H1 (cell line): ENCODE data around the gene SOX10. TPM values are rescaled to one million over a fixed set of nuclear protein-coding genes. Genes with fewer than 3 reads are reported as not detected.

Source experiments
- CTCF ChIA-PET: fragments of 300-600 bp; sonication (Branson Sonifier 250); formaldehyde crosslinking; loops from one replicate; lab custom pipeline; 2021; ENCODE audit not compliant: partially characterized antibody; lab: Charles Lee
- POLR2A ChIA-PET: fragments of 300-600 bp; sonication (Branson Sonifier 250); formaldehyde crosslinking; loops from one replicate; lab custom pipeline; 2021; ENCODE audit warnings: inconsistent platforms; ENCODE audit not compliant: partially characterized antibody; lab: Charles Lee
- DNase-seq, 2 experiments: peaks; one replicate each; pipeline versions ENCODE4 v3.0.0 to v3.0.0-alpha.2; 2010 to 2022; ENCODE audit warnings: low spot score in 2 of 2, low read depth in 1 of 2, mixed read lengths in 1 of 2
- FAIRE-seq: peaks from 2 replicates; lab custom pipeline; 2011; peaks lifted over from hg19 to GRCh38; lab: Jason Lieb, UNC
- H2AFZ ChIP-seq: 2 replicates; pipeline ENCODE4 v1.8.1; 2012; ENCODE audit warnings: low read length, inconsistent platforms
- H2AK5ac ChIP-seq: 2 replicates; pipeline ENCODE4 v1.6.1; 2013; ENCODE audit warnings: low read depth, low read length
- H2BK120ac ChIP-seq: replicated peaks from 2 replicates; pipeline ENCODE3; 2013; ENCODE audit warnings: low read depth, low read length, inconsistent platforms
- H2BK12ac ChIP-seq: 2 replicates; pipeline ENCODE4 v1.6.1; 2013; ENCODE audit warnings: low read depth, low read length
- H2BK15ac ChIP-seq: 2 replicates; pipeline ENCODE4 v1.6.1; 2013; ENCODE audit warnings: low read length
- H2BK20ac ChIP-seq: 2 replicates; pipeline ENCODE4 v1.6.1; 2013; ENCODE audit warnings: low read length
- H2BK5ac ChIP-seq: 2 replicates; pipeline ENCODE4 v1.6.1; 2013; ENCODE audit warnings: low read depth, low read length
- H3K14ac ChIP-seq: 2 replicates; pipeline ENCODE4 v1.6.1; 2013; ENCODE audit warnings: inconsistent platforms; ENCODE audit not compliant: insufficient read length
- H3K18ac ChIP-seq: 2 replicates; pipeline ENCODE4 v1.6.1; 2013; ENCODE audit warnings: low read length; ENCODE audit errors: extremely low read depth
- H3K23ac ChIP-seq: 2 replicates; pipeline ENCODE4 v1.6.1; 2013; ENCODE audit warnings: inconsistent platforms; ENCODE audit not compliant: insufficient read length
- H3K23me2 ChIP-seq: 2 replicates; pipeline ENCODE4 v1.6.1; 2013; ENCODE audit warnings: low read depth, low read length
- H3K27ac ChIP-seq: 2 replicates; pipeline ENCODE4 v1.6.1; 2011; ENCODE audit warnings: low read depth, low read length, inconsistent platforms
- H3K27me3 ChIP-seq, 4 experiments: replicated peaks in 1 of 4; 1 replicate in 1 of 4; 2 replicates in 3 of 4; pipeline versions ENCODE4 v1.6.1 to v1.8.1; 2011 to 2013; ENCODE audit warnings: low read length in 3 of 4, mild to moderate bottlenecking in 3 of 4, inconsistent platforms in 2 of 4, mixed read lengths in 2 of 4, moderate library complexity in 1 of 4; ENCODE audit not compliant: control insufficient read depth in 3 of 4, insufficient read depth in 3 of 4; ENCODE audit errors: extremely low read depth in 1 of 4
- H3K36me3 ChIP-seq, 4 experiments: 2 replicates each; pipeline versions ENCODE4 v1.6.1 to v1.8.1; 2011 to 2013; ENCODE audit warnings: mild to moderate bottlenecking in 4 of 4, low read length in 3 of 4, moderate library complexity in 2 of 4, control low read depth in 1 of 4, inconsistent platforms in 1 of 4; ENCODE audit not compliant: insufficient read depth in 4 of 4, control insufficient read depth in 2 of 4
- H3K4ac ChIP-seq: replicated peaks from 2 replicates; pipeline ENCODE3; 2013; ENCODE audit warnings: low read length, low read depth, mixed read lengths, inconsistent platforms; ENCODE audit not compliant: insufficient read length
- H3K4me1 ChIP-seq, 4 experiments: replicated peaks in 1 of 4; 1 replicate in 1 of 4; 2 replicates in 3 of 4; pipeline versions ENCODE4 v1.6.1 to v1.8.1; 2011 to 2013; ENCODE audit warnings: low read length in 3 of 4, inconsistent platforms in 2 of 4, mixed read lengths in 1 of 4; ENCODE audit not compliant: insufficient read depth in 4 of 4, control insufficient read depth in 3 of 4
- H3K4me2 ChIP-seq, 2 experiments: 2 replicates each; pipeline versions ENCODE4 v1.6.1 to v1.8.1; 2011 to 2013; ENCODE audit warnings: low read depth in 2 of 2, low read length in 2 of 2, control low read depth in 1 of 2, inconsistent platforms in 1 of 2, mild to moderate bottlenecking in 1 of 2; ENCODE audit not compliant: insufficient read depth in 1 of 2
- H3K4me3 ChIP-seq, 4 experiments: fragments of 200-600, 300-600 bp in 1 of 4; sonication (generic), shearing (Covaris generic), sonication (Bioruptor Twin) in 1 of 4; 2 replicates each; pipeline versions ENCODE4 v1.5.1 to v1.8.1; 2011 to 2016; ENCODE audit warnings: low read length in 4 of 4, low read depth in 3 of 4, control low read depth in 2 of 4, inconsistent platforms in 2 of 4, mild to moderate bottlenecking in 2 of 4, mixed read lengths in 1 of 4, moderate library complexity in 1 of 4; ENCODE audit not compliant: insufficient read depth in 2 of 4; ENCODE audit errors: extremely low read depth in 1 of 4
- H3K56ac ChIP-seq: replicated peaks from 2 replicates; pipeline ENCODE3; 2013; ENCODE audit warnings: low read depth, mild to moderate bottlenecking, mixed read lengths, low read length, inconsistent platforms; ENCODE audit not compliant: insufficient read length
- H3K79me1 ChIP-seq: 2 replicates; pipeline ENCODE4 v1.6.1; 2013; ENCODE audit warnings: low read depth, low read length, control low read depth
- H3K79me2 ChIP-seq, 2 experiments: 2 replicates each; pipeline versions ENCODE4 v1.6.1 to v1.8.1; 2012 to 2013; ENCODE audit warnings: low read length in 2 of 2, mild to moderate bottlenecking in 2 of 2, inconsistent platforms in 1 of 2; ENCODE audit not compliant: insufficient read depth in 2 of 2, control insufficient read depth in 1 of 2
- H3K9ac ChIP-seq, 4 experiments: replicated peaks in 1 of 4; 1 replicate in 1 of 4; 2 replicates in 3 of 4; pipeline versions ENCODE4 v1.6.1 to v1.8.1; 2011 to 2013; ENCODE audit warnings: low read depth in 3 of 4, low read length in 3 of 4, control low read depth in 2 of 4, mild to moderate bottlenecking in 2 of 4, moderate library complexity in 2 of 4, inconsistent platforms in 1 of 4; ENCODE audit errors: extremely low read depth in 1 of 4
- H3K9me3 ChIP-seq, 2 experiments: 2 replicates each; pipeline versions ENCODE4 v1.6.1 to v1.8.1; 2012 to 2013; ENCODE audit warnings: mild to moderate bottlenecking in 2 of 2, moderate library complexity in 2 of 2, control low read depth in 1 of 2, inconsistent platforms in 1 of 2, low read depth in 1 of 2, low read length in 1 of 2, mixed read lengths in 1 of 2; ENCODE audit not compliant: insufficient read depth in 2 of 2
- H4K20me1 ChIP-seq, 2 experiments: replicated peaks in 1 of 2; 2 replicates each; pipeline versions ENCODE3 to v1.8.1; 2011 to 2013; ENCODE audit warnings: inconsistent platforms in 2 of 2, low read length in 2 of 2, mild to moderate bottlenecking in 1 of 2; ENCODE audit not compliant: insufficient read depth in 2 of 2, control insufficient read depth in 1 of 2
- H4K5ac ChIP-seq: 2 replicates; pipeline ENCODE4 v1.6.1; 2013; ENCODE audit warnings: low read length, low read depth, mixed read lengths, inconsistent platforms; ENCODE audit not compliant: insufficient read length
- H4K8ac ChIP-seq: 2 replicates; pipeline ENCODE4 v1.8.0; 2013; ENCODE audit warnings: mild to moderate bottlenecking, moderate library complexity, low read length, inconsistent platforms; ENCODE audit not compliant: insufficient read depth; ENCODE audit errors: extremely low read depth
- H4K91ac ChIP-seq: replicated peaks from 2 replicates; pipeline ENCODE3; 2013; ENCODE audit warnings: low read length, mixed read lengths, inconsistent platforms; ENCODE audit not compliant: insufficient read length
- CTBP2 ChIP-seq: IDR thresholded peaks from 2 replicates; pipeline ENCODE4 v1.7.0; 2011; ENCODE audit warnings: borderline replicate concordance, mild to moderate bottlenecking, moderate library complexity, mixed read lengths, low read length; ENCODE audit not compliant: insufficient read depth, insufficient read length
- GTF2F1 ChIP-seq: IDR thresholded peaks from 2 replicates; pipeline ENCODE4 v1.6.1; 2012; ENCODE audit warnings: low read depth, low read length, improper control_type of control experiment, borderline replicate concordance
- JUND ChIP-seq: IDR thresholded peaks from 2 replicates; pipeline ENCODE4 v1.6.1; 2011; ENCODE audit warnings: mild to moderate bottlenecking, improper control_type of control experiment, low read length
- NRF1 ChIP-seq: IDR thresholded peaks from 2 replicates; pipeline ENCODE4 v1.6.1; 2011; ENCODE audit warnings: mild to moderate bottlenecking, low read depth, low read length, improper control_type of control experiment
- POLR2A ChIP-seq, 2 experiments: IDR thresholded peaks; 1 replicate in 1 of 2; 2 replicates in 1 of 2; pipeline ENCODE4 v1.6.1; 2011; ENCODE audit warnings: low read depth in 2 of 2, low read length in 2 of 2, mild to moderate bottlenecking in 2 of 2; ENCODE audit errors: control extremely low read depth in 1 of 2
- POLR2AphosphoS5 ChIP-seq: IDR thresholded peaks from 2 replicates; pipeline ENCODE4 v1.6.1; 2011; ENCODE audit warnings: low read depth, low read length
- POU5F1 ChIP-seq: IDR thresholded peaks from 2 replicates; pipeline ENCODE4 v1.6.1; 2011; ENCODE audit warnings: low read depth, mild to moderate bottlenecking, low read length, moderate library complexity
- RXRA ChIP-seq: IDR thresholded peaks from 2 replicates; pipeline ENCODE4 v1.6.1; 2011; ENCODE audit warnings: low read depth, mild to moderate bottlenecking, low read length, moderate library complexity; ENCODE audit not compliant: insufficient read depth
- SIN3A ChIP-seq, 2 experiments: IDR thresholded peaks in 1 of 2; conservative IDR thresholded peaks in 1 of 2; 2 replicates each; pipeline ENCODE4 v1.6.1; 2011 to 2012; ENCODE audit warnings: low read length in 2 of 2, improper control_type of control experiment in 1 of 2, low read depth in 1 of 2, mild to moderate bottlenecking in 1 of 2
- SIX5 ChIP-seq: IDR thresholded peaks from 2 replicates; pipeline ENCODE4 v1.6.1; 2011; ENCODE audit warnings: mild to moderate bottlenecking, low read depth, low read length
- TAF1 ChIP-seq: IDR thresholded peaks from 2 replicates; pipeline ENCODE4 v1.6.1; 2011; ENCODE audit warnings: mild to moderate bottlenecking, low read depth, low read length
- WGBS, 2 experiments: shearing (Covaris generic) in 1 of 2; methylation state at CpG; one replicate each; pipeline versions ENCODE4 v1.1.6 to v1.1.7; 2013 to 2015; ENCODE audit warnings: low lambda C conversion rate in 2 of 2, mixed read lengths in 2 of 2, inconsistent platforms in 1 of 2, low coverage in 1 of 2, missing lambda C conversion rate in 1 of 2; ENCODE audit not compliant: insufficient replicate concordance in 2 of 2, insufficient coverage in 1 of 2, insufficient read length in 1 of 2; ENCODE audit errors: extremely low coverage in 1 of 2, missing lambda C conversion rate in 1 of 2; 5-methylcytosine and 5-hydroxymethylcytosine counted together
- polyA plus RNA-seq, 7 experiments: library from polyadenylated mRNA; depleted of rRNA in 3 of 7; stranded (reverse) in 5 of 7; unstranded in 2 of 7; fragments of >200 nt in 5 of 7; fragments of 200-250 nt in 2 of 7; gene quantifications; 1 replicate in 5 of 7; 2 replicates in 1 of 7; 4 replicates in 1 of 7; pipeline versions ENCODE4 v1.2.1 to v1.2.3, GENCODE V29; 2011 to 2013; ENCODE audit warnings: missing spikeins in 2 of 7, mixed read lengths in 2 of 7
- total RNA-seq: library from RNA; stranded (reverse); fragmentation: NEBNext Ultra II Directional; extraction: Animal tissue kit (Norgen Biotek cat#: 25700); gene quantifications from 2 replicates; pipeline ENCODE4 v1.2.1, GENCODE V29; 2021
- TF ChIP-seq, protein P1 (sequence below), 3 experiments: IDR thresholded peaks; 1 replicate in 2 of 3; 2 replicates in 1 of 3; pipeline versions ENCODE4 v1.5.1 to v1.6.1; 2011; ENCODE audit warnings: low read length in 3 of 3, mild to moderate bottlenecking in 3 of 3, inconsistent platforms in 2 of 3, low read depth in 1 of 3, moderate library complexity in 1 of 3; ENCODE audit not compliant: insufficient read depth in 1 of 3; ENCODE audit errors: control extremely low read depth in 1 of 3

The SOX10 gene
- total and polyA plus RNA-seq, 2 of the 8 experiments (the other 6 are each of a cell fraction or from before 2014, with no cell fraction given), result 2.7 TPM

DNA sequence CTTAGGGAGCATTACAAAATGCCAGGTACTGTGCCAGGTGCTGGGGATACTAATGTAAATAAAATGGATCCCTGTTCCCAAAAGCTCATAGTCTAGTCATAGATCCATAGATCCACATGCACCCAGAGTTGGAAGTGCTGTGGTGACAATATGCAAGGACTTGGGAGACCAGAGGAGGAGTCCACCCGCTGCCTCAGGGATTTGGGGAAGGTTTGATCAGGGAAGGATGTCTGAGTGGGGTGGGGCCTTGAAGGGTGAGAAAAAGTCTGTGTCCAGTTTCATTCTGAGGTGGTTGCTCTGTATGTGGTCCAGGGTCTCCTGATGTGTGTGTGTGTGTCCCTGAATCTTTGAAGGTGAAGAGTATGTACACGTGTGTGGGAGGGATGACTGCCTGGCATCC lies 9.2 kb downstream of the SOX10 start:
- Histone ChIP-seq H2AK5ac (no peak overlapping the region), H3K56ac (no peak overlapping the region), H3K4me3 (no peak overlapping the region), H3K9ac (no peak overlapping the region), H4K5ac (no peak overlapping the region), H2BK20ac (no peak overlapping the region), H3K79me2 (no peaks in the 10 kb centered on the region), H3K4me1 (peaks cover 8 to 22% (median 15%) of the 10 kb centered on the region in 4 experiments), H3K27ac (no peak overlapping the region), H3K36me3 (peaks cover 0 to 2% (median 0%) of the 10 kb centered on the region in 4 experiments; a peak in 3 of 8 replicates), H3K14ac (no peak overlapping the region), H3K23ac (no peak overlapping the region), H2AFZ (no peak overlapping the region), H3K79me1 (no peaks in the 10 kb centered on the region; the same call in 1 of the 2 replicates), H3K23me2 (no peaks in the 10 kb centered on the region), H2BK15ac (no peak overlapping the region), H2BK5ac (no peak overlapping the region), H3K9me3 (no peaks in the 10 kb centered on the region), H4K91ac (no peak overlapping the region), H4K8ac (no peak overlapping the region), H3K4ac (no peak overlapping the region), H4K20me1 (peaks cover 0 to 4% of the 10 kb centered on the region in 2 experiments), H2BK12ac (no peak overlapping the region; the same call in 1 of the 2 replicates), H3K27me3 (no peaks in the 10 kb centered on the region), H2BK120ac (no peak overlapping the region), H3K18ac (no peak overlapping the region), H3K4me2 (no peak overlapping the region)
- 80% methylated on average over 2 of the region's 2 CpGs; no CpG with 5 or more reads in 1 of the 2 experiments for WGBS, 2 experiments
- DNase-seq, result no peak
- FAIRE-seq, result no peak
- ChIA-PET CTCF (interaction anchor here (0.6 to 4.8 kb wide), 3 partner anchors 9 to 149 kb away, joined by 3 to 27 read pairs (median 4); no protein-coding TSS in a partner anchor), POLR2A (interaction anchor here (0.9 kb wide), 1 partner anchor 76 kb away, joined by 3 read pairs; no protein-coding TSS in a partner anchor)
- TF ChIP-seq POU5F1 (no peak), POLR2A (IDR thresholded peaks at IDR 0.05; ENCODE audit: control extremely low read depth in 1 of 2, low read depth in 2 of 2, low read length in 2 of 2) (no peak), JUND (no peak), SIX5 (no peak), CTBP2 (no peak), NRF1 (no peak), TAF1 (no peak), SIN3A (conservative IDR thresholded peaks at IDR 0.05 in 1 of 2, IDR thresholded peaks at IDR 0.05 in 1 of 2; ENCODE audit: low read depth in 1 of 2, low read length in 2 of 2) (no peak), POLR2AphosphoS5 (no peak), RXRA (no peak), GTF2F1 (no peak)
- TF ChIP-seq, protein P1, sequence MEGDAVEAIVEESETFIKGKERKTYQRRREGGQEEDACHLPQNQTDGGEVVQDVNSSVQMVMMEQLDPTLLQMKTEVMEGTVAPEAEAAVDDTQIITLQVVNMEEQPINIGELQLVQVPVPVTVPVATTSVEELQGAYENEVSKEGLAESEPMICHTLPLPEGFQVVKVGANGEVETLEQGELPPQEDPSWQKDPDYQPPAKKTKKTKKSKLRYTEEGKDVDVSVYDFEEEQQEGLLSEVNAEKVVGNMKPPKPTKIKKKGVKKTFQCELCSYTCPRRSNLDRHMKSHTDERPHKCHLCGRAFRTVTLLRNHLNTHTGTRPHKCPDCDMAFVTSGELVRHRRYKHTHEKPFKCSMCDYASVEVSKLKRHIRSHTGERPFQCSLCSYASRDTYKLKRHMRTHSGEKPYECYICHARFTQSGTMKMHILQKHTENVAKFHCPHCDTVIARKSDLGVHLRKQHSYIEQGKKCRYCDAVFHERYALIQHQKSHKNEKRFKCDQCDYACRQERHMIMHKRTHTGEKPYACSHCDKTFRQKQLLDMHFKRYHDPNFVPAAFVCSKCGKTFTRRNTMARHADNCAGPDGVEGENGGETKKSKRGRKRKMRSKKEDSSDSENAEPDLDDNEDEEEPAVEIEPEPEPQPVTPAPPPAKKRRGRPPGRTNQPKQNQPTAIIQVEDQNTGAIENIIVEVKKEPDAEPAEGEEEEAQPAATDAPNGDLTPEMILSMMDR (IDR thresholded peaks at IDR 0.05; ENCODE audit: control extremely low read depth in 1 of 3, insufficient read depth in 1 of 3, low read depth in 1 of 3, low read length in 3 of 3), result no peak
